H9 (cell line): ENCODE data around the gene CHRNA4. TPM values are rescaled to one million over a fixed set of nuclear protein-coding genes. Genes with fewer than 3 reads are reported as not detected.

Source experiments
- DNase-seq: peaks from one replicate; pipeline ENCODE4 v3.0.0-alpha.2; 2017
- H2AFZ ChIP-seq: one replicate; pipeline ENCODE4 v1.6.1; 2013; ENCODE audit warnings: mild to moderate bottlenecking, low read length, control low read depth, moderate library complexity
- H2AK5ac ChIP-seq: 2 replicates; pipeline ENCODE4 v1.6.1; 2013; ENCODE audit warnings: low read length, control low read depth, mixed read lengths; ENCODE audit not compliant: insufficient read length
- H2BK120ac ChIP-seq: one replicate; pipeline ENCODE4 v1.6.1; 2013; ENCODE audit warnings: low read depth, mild to moderate bottlenecking, low read length, control low read depth, inconsistent platforms; ENCODE audit not compliant: poor library complexity, severe bottlenecking
- H2BK12ac ChIP-seq: 2 replicates; pipeline ENCODE4 v1.6.1; 2013; ENCODE audit warnings: low read length, control low read depth, mixed read lengths, low read depth; ENCODE audit not compliant: insufficient read length
- H2BK15ac ChIP-seq: 2 replicates; pipeline ENCODE4 v1.6.1; 2013; ENCODE audit warnings: low read depth, low read length, control low read depth
- H2BK20ac ChIP-seq: one replicate; pipeline ENCODE4 v1.6.1; 2013; ENCODE audit warnings: low read depth, mild to moderate bottlenecking, low read length, control low read depth, inconsistent platforms; ENCODE audit not compliant: poor library complexity, severe bottlenecking
- H2BK5ac ChIP-seq: 2 replicates; pipeline ENCODE4 v1.6.1; 2013; ENCODE audit warnings: low read length, control low read depth, mixed read lengths; ENCODE audit not compliant: insufficient read length
- H3K14ac ChIP-seq: 2 replicates; pipeline ENCODE4 v1.6.1; 2013; ENCODE audit warnings: low read length, control low read depth; ENCODE audit not compliant: insufficient read depth
- H3K18ac ChIP-seq: 2 replicates; pipeline ENCODE4 v1.6.1; 2013; ENCODE audit warnings: low read depth, mild to moderate bottlenecking, mixed read lengths, low read length, control low read depth; ENCODE audit not compliant: insufficient read length
- H3K23ac ChIP-seq: 2 replicates; pipeline ENCODE4 v1.6.1; 2013; ENCODE audit warnings: low read length, control low read depth, mixed read lengths, low read depth; ENCODE audit not compliant: insufficient read length
- H3K23me2 ChIP-seq: 2 replicates; pipeline ENCODE4 v1.6.1; 2013; ENCODE audit warnings: low read depth, mild to moderate bottlenecking, mixed read lengths, low read length, control low read depth; ENCODE audit not compliant: insufficient read length, poor library complexity, severe bottlenecking
- H3K27ac ChIP-seq: 2 replicates; pipeline ENCODE4 v1.5.1; 2013; ENCODE audit warnings: low read length, control low read depth, mixed read lengths, low read depth; ENCODE audit not compliant: insufficient read length
- H3K27me3 ChIP-seq: 2 replicates; pipeline ENCODE4 v1.6.1; 2013; ENCODE audit warnings: low read length, control low read depth, inconsistent platforms; ENCODE audit not compliant: insufficient read depth
- H3K4ac ChIP-seq: 2 replicates; pipeline ENCODE4 v1.6.1; 2013; ENCODE audit warnings: low read depth, mild to moderate bottlenecking, control low read depth, inconsistent platforms, low read length, moderate library complexity
- H3K4me1 ChIP-seq: 2 replicates; pipeline ENCODE4 v1.6.1; 2013; ENCODE audit warnings: low read length, control low read depth, inconsistent platforms; ENCODE audit not compliant: insufficient read depth
- H3K4me2 ChIP-seq: 2 replicates; pipeline ENCODE4 v1.6.1; 2013; ENCODE audit warnings: low read length, control low read depth, mixed read lengths; ENCODE audit not compliant: insufficient read length, insufficient read depth
- H3K56ac ChIP-seq: 2 replicates; pipeline ENCODE4 v1.6.1; 2013; ENCODE audit warnings: low read depth, mild to moderate bottlenecking, mixed read lengths, low read length, control low read depth; ENCODE audit not compliant: insufficient read length
- H3K79me1 ChIP-seq: 2 replicates; pipeline ENCODE4 v1.6.1; 2013; ENCODE audit warnings: low read depth, mild to moderate bottlenecking, moderate library complexity, low read length, control low read depth, inconsistent platforms; ENCODE audit not compliant: insufficient read depth, poor library complexity, severe bottlenecking
- H3K79me2 ChIP-seq: 2 replicates; pipeline ENCODE4 v1.6.1; 2013; ENCODE audit warnings: low read length, control low read depth, inconsistent platforms; ENCODE audit not compliant: insufficient read depth
- H3K9ac ChIP-seq: 2 replicates; pipeline ENCODE4 v1.6.1; 2013; ENCODE audit warnings: low read length, control low read depth, mixed read lengths; ENCODE audit not compliant: insufficient read length; ENCODE audit errors: extremely low read depth
- H3K9me3 ChIP-seq: one replicate; pipeline ENCODE4 v1.6.1; 2013; ENCODE audit warnings: low read depth, low read length, inconsistent platforms; ENCODE audit not compliant: control insufficient read depth
- H3T11ph ChIP-seq: one replicate; pipeline ENCODE4 v1.6.1; 2013; ENCODE audit warnings: mild to moderate bottlenecking, low read length, control low read depth, inconsistent platforms
- H4K20me1 ChIP-seq: one replicate; pipeline ENCODE4 v1.6.1; 2013; ENCODE audit not compliant: control insufficient read depth, insufficient read length, insufficient read depth
- H4K5ac ChIP-seq: 2 replicates; pipeline ENCODE4 v1.6.1; 2013; ENCODE audit warnings: low read depth, mild to moderate bottlenecking, mixed read lengths, low read length, control low read depth; ENCODE audit not compliant: insufficient read length
- H4K8ac ChIP-seq: replicated peaks from 2 replicates; pipeline ENCODE4 v1.6.1; 2013; ENCODE audit warnings: low read length, control low read depth, mixed read lengths, low read depth; ENCODE audit not compliant: insufficient read length
- H4K91ac ChIP-seq: 2 replicates; pipeline ENCODE4 v1.6.1; 2013; ENCODE audit warnings: low read depth, mild to moderate bottlenecking, moderate library complexity, mixed read lengths, low read length, control low read depth; ENCODE audit not compliant: insufficient read length
- H3K27ac Mint-ChIP-seq, 3 experiments: 2 replicates in 2 of 3; 3 replicates in 1 of 3; pipeline ENCODE4 v1.8.0; 2020 to 2021; ENCODE audit warnings: mixed read lengths in 3 of 3, mild to moderate bottlenecking in 1 of 3, moderate library complexity in 1 of 3
- H3K27me3 Mint-ChIP-seq: 2 replicates; pipeline ENCODE4 v1.8.0; 2021; ENCODE audit warnings: low read depth, mild to moderate bottlenecking, moderate library complexity, mixed read lengths
- H3K36me3 Mint-ChIP-seq, 3 experiments: 2 replicates in 2 of 3; 3 replicates in 1 of 3; pipeline ENCODE4 v1.8.0; 2020 to 2021; ENCODE audit warnings: low read depth in 3 of 3, mixed read lengths in 3 of 3; ENCODE audit not compliant: insufficient read depth in 1 of 3
- H3K4me1 Mint-ChIP-seq, 2 experiments: 2 replicates each; pipeline ENCODE4 v1.8.0; 2020; ENCODE audit warnings: mixed read lengths in 2 of 2
- H3K4me3 Mint-ChIP-seq, 2 experiments: 2 replicates in 1 of 2; 3 replicates in 1 of 2; pipeline ENCODE4 v1.8.0; 2020 to 2021; ENCODE audit warnings: mild to moderate bottlenecking in 2 of 2, mixed read lengths in 2 of 2, moderate library complexity in 1 of 2
- H3K9me3 Mint-ChIP-seq, 2 experiments: 2 replicates in 1 of 2; 3 replicates in 1 of 2; pipeline ENCODE4 v1.8.0; 2020; ENCODE audit warnings: mild to moderate bottlenecking in 2 of 2, mixed read lengths in 2 of 2, moderate library complexity in 1 of 2
- CTCF ChIP-seq: fragments of 200-600 bp; sonication (generic); conservative IDR thresholded peaks from 3 replicates; pipeline ENCODE4 v1.8.0; 2021; ENCODE audit warnings: antibody characterized with exemption, mild to moderate bottlenecking
- whole genome bisulfite sequencing: extraction: QIAGEN DNeasy Blood & Tissue Kit; methylation state at CpG from one replicate; pipeline ENCODE4 v1.1.7; 2013; ENCODE audit warnings: missing lambda C conversion rate, low lambda C conversion rate, mixed read lengths; ENCODE audit not compliant: insufficient read length; ENCODE audit errors: extremely low coverage; 5-methylcytosine and 5-hydroxymethylcytosine counted together
- total RNA-seq: library from RNA; stranded (reverse); gene quantifications from 2 replicates; pipeline ENCODE4 v1.2.1, GENCODE V29; 2021

The CHRNA4 gene
- total RNA-seq, 1 experiment from 2014 or later = 2.5 TPM

- H2AK5ac ChIP-seq = no peak overlapping the region
- no peaks in the 10 kb centered on the region for H3K27me3 ChIP-seq
- no peak overlapping the region for H2BK12ac ChIP-seq
- no peak overlapping the region for H4K5ac ChIP-seq
- TF ChIP-seq CTCF = no peak
- no peak for DNase-seq
- no peaks in the 10 kb centered on the region for H3K4me1 ChIP-seq
- H3K27me3 Mint-ChIP-seq = no peaks in the 10 kb centered on the region
- no peak overlapping the region for H3K4me2 ChIP-seq
- H2BK20ac ChIP-seq = no peak overlapping the region
- H2AFZ ChIP-seq = no peak overlapping the region
- H3K56ac ChIP-seq = no peak overlapping the region
- H4K20me1 ChIP-seq = no peaks in the 10 kb centered on the region
- H3K9me3 ChIP-seq = no peaks in the 10 kb centered on the region
- H3K23me2 ChIP-seq = no peaks in the 10 kb centered on the region
- no peaks in the 10 kb centered on the region for H3K36me3 Mint-ChIP-seq
- H3K27ac Mint-ChIP-seq = no peak overlapping the region; a peak in 1 of 7 replicates
- H3K4me3 Mint-ChIP-seq = no peak overlapping the region
- no CpG with 5 or more reads among the region's 18 CpGs for WGBS
- H3T11ph ChIP-seq = no peak overlapping the region
- no peaks in the 10 kb centered on the region for H3K79me2 ChIP-seq
- no peak overlapping the region for H3K9ac ChIP-seq
- H4K91ac ChIP-seq = no peak overlapping the region
- H3K4ac ChIP-seq = no peak overlapping the region
- H3K27ac ChIP-seq = no peak overlapping the region
- no peak overlapping the region for H3K14ac ChIP-seq
- H3K4me1 Mint-ChIP-seq = peaks cover 4% of the 10 kb centered on the region in 2 experiments; a peak in 3 of 4 replicates
- no peak overlapping the region for H2BK5ac ChIP-seq
- H3K79me1 ChIP-seq = no peaks in the 10 kb centered on the region
- H2BK15ac ChIP-seq = no peak overlapping the region
- H2BK120ac ChIP-seq = no peak overlapping the region
- H3K9me3 Mint-ChIP-seq = no peaks in the 10 kb centered on the region
- no peak overlapping the region for H3K18ac ChIP-seq
- H4K8ac ChIP-seq = no peak overlapping the region
- no peak overlapping the region for H3K23ac ChIP-seq
These were observed 49.3 kb downstream of the CHRNA4 start for GRCh38 chr20:63311833-63312243.
